Stimulated activated CD8-positive, alpha-beta memory T cell treated with anti-CD3 and anti-CD28 coated beads, Interleukin-12 subunit alpha, Interleukin-12 subunit beta, amount 100 ng/mL, for 1 hour (primary cell): Measurements from ENCODE around the gene RECK.
"Not testable (repeated sequence)": the region's sequence is repeated elsewhere in the genome, so short reads cannot be mapped to it uniquely, and the experiment has no call there.

Source experiments
- DNase-seq: peaks from one replicate; pipeline ENCODE4 v3.0.0-alpha.2; 2020; ENCODE audit warnings: low read depth

RECK gene

DNA sequence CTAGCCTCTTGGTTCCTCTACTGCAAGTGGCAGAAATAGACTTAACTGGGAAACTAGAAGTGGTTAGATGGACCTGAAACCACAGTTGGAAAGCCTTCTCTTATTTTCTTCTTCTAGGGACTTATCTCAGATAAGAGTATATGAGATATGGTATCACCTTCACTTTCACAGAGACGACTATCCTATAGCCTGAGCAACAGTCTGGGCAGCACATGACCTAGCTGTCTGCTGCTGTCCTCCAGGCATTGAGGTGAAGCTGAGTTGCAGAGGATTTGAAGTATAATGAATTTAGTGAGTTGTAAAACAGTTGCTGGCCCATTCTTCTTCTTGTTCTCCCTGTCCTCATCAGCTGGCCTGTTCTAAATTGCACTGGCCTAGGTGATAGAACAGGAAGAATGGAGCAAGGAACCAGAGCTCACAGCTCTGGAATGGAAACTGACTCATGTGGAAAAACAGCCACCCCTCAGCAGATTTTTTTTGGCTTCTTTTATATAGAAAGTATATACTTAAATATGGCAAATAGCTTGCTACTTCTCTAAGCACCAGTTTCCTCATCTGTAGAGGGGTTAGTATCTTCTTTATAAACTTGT is 27.8 kb downstream of the RECK start:
- no peak for DNase-seq

DNA sequence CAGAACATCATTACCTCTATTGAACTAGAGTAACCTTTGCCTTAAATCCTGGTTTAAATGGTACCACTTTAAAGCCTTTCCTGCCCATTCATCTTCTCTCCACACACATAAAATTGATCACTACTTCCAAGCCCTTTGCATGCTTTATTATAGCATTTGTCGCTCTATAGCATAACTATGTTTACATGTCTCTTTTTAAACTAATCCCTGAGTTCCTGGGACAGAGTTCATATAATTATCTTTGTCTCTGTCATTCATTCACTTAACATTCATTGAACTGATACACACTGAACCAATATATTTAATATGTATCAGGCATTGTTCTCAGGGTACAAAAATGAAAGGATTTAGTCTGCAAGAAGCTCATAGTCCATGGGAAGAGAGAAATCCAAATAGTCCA is 37.3 kb downstream of the RECK start:
- no peak for DNase-seq

- no peak for DNase-seq
Observed at GRCh38 chr9:36074870-36075532, 38.3 kb downstream of the RECK start.

GRCh38 chr9:36078051-36078450 is 41.3 kb downstream of the RECK start:
- no peak for DNase-seq

DNA sequence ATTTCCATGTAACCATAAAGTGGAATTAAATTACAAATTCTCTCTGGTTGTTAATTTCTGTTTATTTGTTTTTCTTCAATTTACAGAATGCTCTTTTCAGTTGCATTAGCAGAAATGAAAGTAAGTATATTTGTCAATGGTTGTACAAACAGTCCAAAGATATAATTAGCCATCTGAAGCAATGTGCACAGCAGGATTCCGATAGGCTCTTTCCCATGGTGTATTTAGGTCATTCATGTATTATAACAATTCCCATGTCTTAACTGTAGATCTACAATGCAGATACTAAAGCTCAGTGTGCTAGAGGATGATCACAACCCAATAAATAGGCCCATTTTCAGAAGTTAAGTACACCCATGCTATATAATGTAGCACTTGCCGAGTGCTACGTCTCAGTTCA is 43.8 kb downstream of the RECK start:
- no peak for DNase-seq

GRCh38 chr9:36082931-36083330 is 46.2 kb downstream of the RECK start:
- DNase-seq = no peak

DNA sequence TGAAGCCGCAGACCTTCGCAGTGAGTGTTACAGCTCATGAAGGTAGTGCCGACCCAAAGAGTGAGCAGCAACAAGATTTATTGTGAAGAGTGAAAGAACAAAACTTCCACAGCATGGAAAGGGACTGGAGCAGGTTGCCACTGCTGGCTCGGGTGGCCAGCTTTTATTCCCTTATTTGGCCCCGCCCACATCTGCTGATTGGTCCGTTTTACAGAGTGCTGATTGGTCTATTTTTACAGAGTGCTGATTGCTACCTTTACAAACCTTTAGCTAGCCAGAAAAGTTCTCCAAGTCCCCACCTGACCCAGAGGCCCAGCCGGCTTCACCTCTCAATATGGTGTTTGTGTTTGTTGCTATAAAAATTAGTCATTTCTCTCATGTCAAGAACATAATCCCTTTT is 49.7 kb downstream of the RECK start:
- no peak for DNase-seq

- not testable (repeated sequence) for DNase-seq
Observed at GRCh38 chr9:36087054-36087453, 50.3 kb downstream of the RECK start.

GRCh38 chr9:36088020-36088419 is 51.3 kb downstream of the RECK start:
- no peak for DNase-seq

- no peak for DNase-seq
Observed at GRCh38 chr9:36091026-36091953, 54.6 kb downstream of the RECK start.

DNA sequence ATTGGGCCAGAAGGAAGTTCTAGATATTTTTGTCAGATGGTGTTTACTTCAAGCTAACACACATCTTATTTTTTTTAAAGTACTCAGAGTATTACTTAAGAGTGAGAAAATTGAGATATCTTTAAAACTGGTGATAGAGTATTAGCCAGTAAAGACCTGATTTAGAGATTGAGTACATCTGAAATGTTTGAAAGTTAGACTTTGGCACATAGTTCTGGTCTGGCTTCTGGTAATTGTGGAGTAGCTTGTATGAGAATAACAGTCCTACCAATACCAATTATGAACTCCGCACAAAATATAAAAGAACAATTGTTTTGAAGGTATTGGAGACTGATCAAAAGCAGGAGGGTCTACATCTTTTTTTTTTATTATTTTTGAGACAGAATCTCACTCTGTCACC is 55.3 kb downstream of the RECK start:
- DNase-seq = no peak

GRCh38 chr9:36092509-36093215 is 55.9 kb downstream of the RECK start:
- DNase-seq = no peak

- DNase-seq = no peak
Observed at GRCh38 chr9:36093384-36093783, 56.7 kb downstream of the RECK start.

- DNase-seq = no peak
Observed at GRCh38 chr9:36099718-36100117, 63.0 kb downstream of the RECK start.

DNA sequence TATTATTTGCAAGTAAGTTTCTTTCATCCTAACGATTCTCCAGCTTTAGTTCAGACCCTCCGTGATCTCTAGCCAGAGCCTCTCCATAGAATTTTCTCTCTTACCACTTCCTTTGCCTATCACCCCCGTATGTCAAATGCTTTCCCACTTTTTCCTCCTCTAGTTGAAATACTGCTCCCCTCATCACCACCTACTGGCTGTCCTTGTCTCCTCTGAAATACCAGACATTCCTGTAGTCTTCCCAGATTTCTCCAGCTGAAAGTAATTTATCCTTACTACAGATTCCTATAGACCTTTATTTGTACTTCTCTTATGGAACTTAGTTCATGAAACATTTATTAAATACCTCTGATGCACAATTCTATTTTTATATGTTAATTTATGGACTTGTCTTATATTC is 63.8 kb downstream of the RECK start:
- DNase-seq = no peak

DNA sequence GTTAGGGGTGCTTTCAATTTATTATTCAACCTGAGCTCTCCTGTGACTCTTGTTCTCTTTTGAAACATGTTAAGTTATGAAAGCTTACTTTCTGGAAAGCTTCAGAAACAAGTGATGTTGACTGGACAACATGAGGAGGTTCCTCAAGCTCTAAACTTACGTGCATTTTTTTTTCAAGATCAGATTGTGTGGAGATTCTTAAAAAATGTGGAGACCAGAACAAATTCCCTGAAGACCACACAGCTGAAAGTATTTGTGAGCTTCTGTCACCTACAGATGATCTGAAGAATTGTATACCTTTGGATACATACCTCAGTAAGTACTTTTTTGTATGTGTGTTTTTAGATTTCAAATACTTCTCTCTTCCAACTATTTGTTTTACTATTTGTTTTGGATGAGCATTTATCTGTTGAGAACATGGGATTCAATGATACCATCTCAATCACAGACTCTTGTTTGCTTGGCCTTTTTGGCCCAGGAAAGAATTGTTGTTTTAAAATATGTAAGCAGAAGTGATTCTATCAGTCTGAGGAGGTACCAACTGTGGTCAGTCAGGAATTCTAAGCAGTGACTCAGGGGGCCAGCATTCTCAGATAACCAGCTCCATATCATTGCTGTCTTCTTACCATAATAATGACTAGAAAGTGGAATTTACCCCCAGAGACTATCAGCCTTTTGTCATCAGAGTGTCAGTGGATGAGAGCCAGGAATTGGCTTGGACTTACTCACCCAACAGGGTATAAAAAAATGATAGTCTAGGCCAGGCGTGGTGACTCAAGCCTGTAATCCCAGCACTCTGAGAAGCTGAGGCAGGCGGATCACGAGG is 65.4 kb downstream of the RECK start:
- DNase-seq = no peak

DNA sequence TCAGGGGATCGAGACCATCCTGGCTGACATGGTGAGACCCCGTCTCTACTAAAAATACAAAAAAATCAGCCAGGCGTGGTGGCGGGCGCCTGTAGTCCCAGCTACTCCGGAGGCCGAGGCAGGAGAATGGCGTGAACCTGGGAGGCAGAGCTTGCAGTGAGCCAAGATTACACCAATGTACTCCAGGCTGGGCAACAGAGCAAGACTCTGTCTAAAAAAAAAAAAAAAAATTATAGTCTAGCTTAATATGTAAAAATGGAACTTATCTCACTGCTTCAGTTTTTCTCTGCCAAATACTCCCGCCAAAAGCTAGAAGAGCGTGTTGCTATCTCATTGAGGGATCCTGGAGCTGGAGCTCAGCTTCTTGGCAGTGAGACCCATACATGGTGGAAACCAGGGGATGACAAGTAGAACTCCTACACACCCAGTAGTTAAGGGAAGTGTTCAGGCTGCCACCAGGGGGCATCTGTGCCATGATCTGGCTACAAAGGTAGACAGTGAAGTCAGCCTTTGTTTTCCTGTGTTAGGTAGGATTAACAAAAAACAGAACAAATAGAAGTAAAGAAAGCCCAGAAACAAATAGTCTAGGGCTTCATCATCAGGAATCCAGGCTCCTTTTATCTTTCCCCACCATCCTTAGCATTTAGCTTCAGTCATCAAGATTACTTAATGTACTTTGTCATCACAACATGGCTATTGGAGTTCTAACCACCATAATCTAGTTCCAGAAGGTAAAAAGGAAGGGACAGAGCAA is 66.2 kb downstream of the RECK start:
- peak; percentile 87 for DNase-seq

DNA sequence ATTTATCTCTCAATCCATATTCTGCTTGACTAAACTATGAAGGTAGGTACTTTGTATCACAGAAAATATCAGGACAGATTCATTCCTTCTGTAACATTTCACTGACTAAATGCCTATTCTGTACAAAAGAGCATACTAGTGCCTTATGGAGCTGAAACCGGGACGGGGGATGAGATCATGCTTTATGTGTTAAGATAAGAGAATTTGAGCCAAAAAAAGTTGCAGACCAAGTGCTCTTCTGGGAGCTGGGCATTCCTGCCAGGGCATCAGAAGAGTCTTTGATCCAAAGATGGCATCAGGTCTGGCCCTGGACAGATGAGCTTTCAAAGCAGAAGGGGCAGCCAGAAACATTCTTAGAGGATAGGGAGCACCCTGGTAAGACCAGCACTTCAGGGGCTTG is 72.4 kb downstream of the RECK start:
- DNase-seq = no peak

DNA sequence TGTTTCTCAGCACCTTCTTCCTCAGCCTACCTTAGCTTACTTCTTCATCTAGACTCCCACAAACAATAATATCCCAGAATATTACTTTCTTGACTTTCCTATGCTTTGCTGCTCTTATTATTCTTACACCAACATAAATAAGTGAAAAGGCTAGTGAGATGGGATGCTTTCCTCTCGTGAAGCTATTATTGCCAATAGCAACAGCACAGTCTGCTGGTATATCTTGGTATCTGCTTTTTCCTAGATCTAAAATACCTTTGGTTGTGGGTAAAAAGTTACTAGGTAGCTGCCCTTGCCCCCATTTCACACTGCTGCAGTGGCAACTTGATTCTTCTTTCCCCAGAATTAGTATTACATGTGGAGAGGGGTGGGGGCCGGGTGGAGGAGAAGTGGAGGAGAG is 73.7 kb downstream of the RECK start:
- no peak for DNase-seq

- no peak for DNase-seq
Observed at GRCh38 chr9:36112516-36112915, 75.8 kb downstream of the RECK start.

GRCh38 chr9:36113999-36114398 is 77.3 kb downstream of the RECK start:
- DNase-seq = no peak
